Neural cell (in vitro differentiated cells): ENCODE measurements around the gene ARHGEF17.

Experiments
- CTCF ChIP-seq: fragments of 450-650 bp; IDR thresholded peaks from 2 replicates; pipeline ENCODE4 v1.5.1; 2014; ENCODE audit warnings: antibody characterized with exemption, mild to moderate bottlenecking, moderate library complexity; ENCODE audit not compliant: poor library complexity, severe bottlenecking
- EP300 ChIP-seq: fragments of 450-650 bp; conservative IDR thresholded peaks from 2 replicates; pipeline ENCODE4 v1.6.1; 2014; ENCODE audit warnings: antibody characterized with exemption, mild to moderate bottlenecking, moderate library complexity; ENCODE audit not compliant: poor library complexity, severe bottlenecking
- EZH2 ChIP-seq: fragments of 200-600, 300-800 bp; shearing (Covaris generic), sonication (generic); IDR thresholded peaks from 2 replicates; pipeline ENCODE4 v1.6.1; 2014; ENCODE audit warnings: antibody characterized with exemption, low read length, borderline replicate concordance, mild to moderate bottlenecking; ENCODE audit not compliant: insufficient read depth, poor library complexity, severe bottlenecking
- MXI1 ChIP-seq: fragments of 450-650 bp; conservative IDR thresholded peaks from 2 replicates; pipeline ENCODE4 v1.6.1; 2014; ENCODE audit warnings: antibody characterized with exemption, mild to moderate bottlenecking; ENCODE audit not compliant: poor library complexity, severe bottlenecking
- POLR2AphosphoS5 ChIP-seq: IDR thresholded peaks from 2 replicates; pipeline ENCODE4 v1.6.1; 2012
- RAD21 ChIP-seq: fragments of 450-650 bp; conservative IDR thresholded peaks from 2 replicates; pipeline ENCODE4 v1.6.1; 2014; ENCODE audit warnings: antibody characterized with exemption, mild to moderate bottlenecking, moderate library complexity
- TAF1 ChIP-seq: IDR thresholded peaks from 2 replicates; pipeline ENCODE4 v1.6.1; 2012; ENCODE audit warnings: low read depth
- TF ChIP-seq, protein P1 (sequence below): IDR thresholded peaks from 2 replicates; pipeline ENCODE4 v1.6.1; 2012; ENCODE audit warnings: borderline replicate concordance

DNA sequence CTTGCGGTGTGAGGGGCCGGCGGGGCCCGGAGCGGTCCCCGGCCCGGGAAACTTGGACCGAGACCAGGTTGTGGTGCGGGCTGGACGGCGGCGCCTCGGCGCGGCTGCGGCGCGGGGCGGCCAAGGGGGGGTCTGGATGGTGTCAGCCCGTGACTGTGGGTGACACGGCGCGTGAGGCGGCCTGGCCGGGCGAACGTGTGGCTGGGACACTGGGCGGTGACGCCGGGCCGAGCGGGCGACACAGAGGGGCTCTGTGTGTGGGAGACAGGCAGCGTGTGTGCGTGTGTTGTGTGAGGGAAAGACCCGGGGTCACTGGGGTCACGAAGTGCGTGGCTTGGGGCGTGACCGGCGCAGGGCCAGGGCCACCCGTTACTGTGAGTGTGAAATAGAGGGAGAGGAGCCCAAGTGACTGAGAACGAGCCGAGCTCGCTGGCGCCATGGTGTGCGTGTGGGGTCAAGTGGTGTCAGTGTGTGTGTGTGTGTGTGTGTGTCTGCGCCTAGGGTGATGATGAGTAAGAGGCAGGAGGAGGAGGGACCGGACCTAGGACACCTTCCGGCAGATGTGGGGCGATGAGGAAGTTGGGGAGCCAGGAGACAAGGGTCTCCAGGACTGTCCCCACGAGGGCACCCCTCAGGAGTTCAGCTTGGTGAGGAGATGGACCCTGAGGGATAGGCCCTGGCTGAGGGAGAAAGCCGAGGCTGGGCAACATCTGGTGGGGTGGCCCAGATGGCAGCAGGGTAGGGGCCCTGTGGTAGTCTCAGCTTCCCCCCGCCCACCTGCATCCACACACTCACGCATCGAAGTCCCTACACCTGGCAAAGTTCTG, 68.9 kb downstream of the ARHGEF17 start:
- TF ChIP-seq EZH2 (no peak), CTCF (no peak), RAD21 (no peak), MXI1 (no peak), TAF1 (no peak), POLR2AphosphoS5 (no peak), EP300 (no peak)
- TF ChIP-seq, protein P1, sequence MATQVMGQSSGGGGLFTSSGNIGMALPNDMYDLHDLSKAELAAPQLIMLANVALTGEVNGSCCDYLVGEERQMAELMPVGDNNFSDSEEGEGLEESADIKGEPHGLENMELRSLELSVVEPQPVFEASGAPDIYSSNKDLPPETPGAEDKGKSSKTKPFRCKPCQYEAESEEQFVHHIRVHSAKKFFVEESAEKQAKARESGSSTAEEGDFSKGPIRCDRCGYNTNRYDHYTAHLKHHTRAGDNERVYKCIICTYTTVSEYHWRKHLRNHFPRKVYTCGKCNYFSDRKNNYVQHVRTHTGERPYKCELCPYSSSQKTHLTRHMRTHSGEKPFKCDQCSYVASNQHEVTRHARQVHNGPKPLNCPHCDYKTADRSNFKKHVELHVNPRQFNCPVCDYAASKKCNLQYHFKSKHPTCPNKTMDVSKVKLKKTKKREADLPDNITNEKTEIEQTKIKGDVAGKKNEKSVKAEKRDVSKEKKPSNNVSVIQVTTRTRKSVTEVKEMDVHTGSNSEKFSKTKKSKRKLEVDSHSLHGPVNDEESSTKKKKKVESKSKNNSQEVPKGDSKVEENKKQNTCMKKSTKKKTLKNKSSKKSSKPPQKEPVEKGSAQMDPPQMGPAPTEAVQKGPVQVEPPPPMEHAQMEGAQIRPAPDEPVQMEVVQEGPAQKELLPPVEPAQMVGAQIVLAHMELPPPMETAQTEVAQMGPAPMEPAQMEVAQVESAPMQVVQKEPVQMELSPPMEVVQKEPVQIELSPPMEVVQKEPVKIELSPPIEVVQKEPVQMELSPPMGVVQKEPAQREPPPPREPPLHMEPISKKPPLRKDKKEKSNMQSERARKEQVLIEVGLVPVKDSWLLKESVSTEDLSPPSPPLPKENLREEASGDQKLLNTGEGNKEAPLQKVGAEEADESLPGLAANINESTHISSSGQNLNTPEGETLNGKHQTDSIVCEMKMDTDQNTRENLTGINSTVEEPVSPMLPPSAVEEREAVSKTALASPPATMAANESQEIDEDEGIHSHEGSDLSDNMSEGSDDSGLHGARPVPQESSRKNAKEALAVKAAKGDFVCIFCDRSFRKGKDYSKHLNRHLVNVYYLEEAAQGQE, result no peak
